Activated CD4-positive, alpha-beta T cell treated with anti-CD3 and anti-CD28 coated beads for 36 hours (primary cell): ENCODE data around the gene AKAP6. TPM values are rescaled to one million over a fixed set of nuclear protein-coding genes. Genes with fewer than 3 reads are reported as not detected.
"Not testable (repeated sequence)": the region's sequence is repeated elsewhere in the genome, so short reads cannot be mapped to it uniquely, and the experiment has no call there.

Experiments used
- ATAC-seq: fragments of 200-7000 bp; cut with Tn5 transposase; one replicate; pipeline ENCODE4 v1.10.0; 2021; ENCODE audit warnings: mild to moderate bottlenecking, moderate library complexity
- CTCF ChIA-PET: fragments of 350-600 bp; sonication (Branson Sonifier 250); formaldehyde crosslinking; loops from one replicate; lab custom pipeline; 2021; ENCODE audit warnings: antibody characterized with exemption; lab: Charles Lee
- POLR2A ChIA-PET: fragments of 350-600 bp; sonication (Branson Sonifier 250); formaldehyde crosslinking; loops from one replicate; lab custom pipeline; 2021; ENCODE audit warnings: antibody characterized with exemption, inconsistent platforms; lab: Charles Lee
- DNase-seq: peaks from one replicate; pipeline ENCODE4 v3.0.0-alpha.2; 2020
- H3K27ac Mint-ChIP-seq: one replicate; pipeline ENCODE4 v1.8.0; 2021; ENCODE audit warnings: mixed read lengths
- H3K27me3 Mint-ChIP-seq: one replicate; pipeline ENCODE4 v1.8.0; 2021; ENCODE audit warnings: mixed read lengths
- H3K36me3 Mint-ChIP-seq: one replicate; pipeline ENCODE4 v1.8.0; 2021; ENCODE audit warnings: low read depth, mixed read lengths
- H3K4me1 Mint-ChIP-seq: one replicate; pipeline ENCODE4 v1.8.0; 2021; ENCODE audit warnings: mixed read lengths
- H3K4me3 Mint-ChIP-seq: one replicate; pipeline ENCODE4 v1.8.0; 2021; ENCODE audit warnings: mild to moderate bottlenecking, moderate library complexity, mixed read lengths
- H3K9me3 Mint-ChIP-seq: one replicate; pipeline ENCODE4 v1.8.0; 2021; ENCODE audit warnings: low read depth, mixed read lengths
- intact Hi-C, 2 experiments: fragments of 100-400 bp; cut with DNase I in 1 of 2; cut with micrococcal nuclease in 1 of 2; formaldehyde crosslinking; loops; one replicate each; pipeline versions ENCODE4 v1.14.2 to v1.15.1; 2022 to 2024; cut with DNase I, micrococcal nuclease
- total RNA-seq, 2 experiments: library from RNA; stranded (reverse); gene quantifications; one replicate each; pipeline ENCODE4 v1.2.3, GENCODE V29; 2021

The AKAP6 gene
- total RNA-seq, 2 experiments from 2014 or later: 1.1 to 2.0 TPM

GRCh38 chr14:32574269-32574668 lies 245.2 kb downstream of the AKAP6 start:
- ATAC-seq (no peak), DNase-seq (no peak)
- Mint-ChIP-seq H3K9me3 (no peaks in the 10 kb centered on the region), H3K27me3 (peaks cover 12% of the 10 kb centered on the region), H3K36me3 (no peaks in the 10 kb centered on the region), H3K4me1 (no peaks in the 10 kb centered on the region), H3K27ac (no peak overlapping the region), H3K4me3 (no peak overlapping the region)
- ChIA-PET POLR2A (no interaction called here), CTCF (no interaction called here)
- intact Hi-C loops: loop anchor here in 1 of 2 experiments (10.0 kb wide), 1 partner anchor 361 kb away; the partner anchor contains the start of gene NPAS3

GRCh38 chr14:32576088-32576795 lies 247.1 kb downstream of the AKAP6 start:
- Mint-ChIP-seq H3K27me3 (peaks cover 12% of the 10 kb centered on the region), H3K27ac (no peak overlapping the region), H3K36me3 (no peaks in the 10 kb centered on the region), H3K9me3 (no peaks in the 10 kb centered on the region), H3K4me1 (no peaks in the 10 kb centered on the region), H3K4me3 (no peak overlapping the region)
- peak; percentile 46 for DNase-seq
- no peak for ATAC-seq
- intact Hi-C loops: loop anchor here (1.0 to 10.0 kb wide), 5 partner anchors 359 to 1747 kb away; partner anchors contain the start of gene NPAS3 (in 1 of the 2)
- CTCF ChIA-PET: interaction anchor here (0.6 to 3.3 kb wide), 11 partner anchors 8 to 1221 kb away, joined by 3 to 19 read pairs (median 3); no protein-coding TSS in a partner anchor
- POLR2A ChIA-PET: no interaction called here

GRCh38 chr14:32576977-32577376 lies 247.9 kb downstream of the AKAP6 start:
- DNase-seq (no peak), ATAC-seq (no peak)
- H3K4me1 Mint-ChIP-seq: no peaks in the 10 kb centered on the region
- H3K27ac Mint-ChIP-seq: no peak overlapping the region
- no peaks in the 10 kb centered on the region for H3K9me3 Mint-ChIP-seq
- POLR2A ChIA-PET: no interaction called here
- peaks cover 12% of the 10 kb centered on the region for H3K27me3 Mint-ChIP-seq
- H3K4me3 Mint-ChIP-seq: no peak overlapping the region
- CTCF ChIA-PET: interaction anchor here (1.0 to 3.3 kb wide), 5 partner anchors 9 to 1216 kb away, joined by 3 to 19 read pairs (median 4); no protein-coding TSS in a partner anchor
- H3K36me3 Mint-ChIP-seq: no peaks in the 10 kb centered on the region
- intact Hi-C loops: loop anchor here (1.0 to 10.0 kb wide), 5 partner anchors 358 to 1746 kb away; partner anchors contain the start of gene NPAS3 (in 1 of the 2)

- Mint-ChIP-seq H3K4me1 (no peaks in the 10 kb centered on the region), H3K4me3 (no peak overlapping the region), H3K27me3 (peaks cover 9% of the 10 kb centered on the region), H3K36me3 (no peaks in the 10 kb centered on the region), H3K27ac (no peak overlapping the region), H3K9me3 (no peaks in the 10 kb centered on the region)
- CTCF ChIA-PET: interaction anchor here (0.6 to 3.3 kb wide), 4 partner anchors 31 to 1644 kb away, joined by 3 to 19 read pairs (median 3); no protein-coding TSS in a partner anchor
- DNase-seq: no peak
- POLR2A ChIA-PET: no interaction called here
- no peak for ATAC-seq
- intact Hi-C loops: loop anchor here (5.0 to 10.0 kb wide), 3 partner anchors 357 to 1724 kb away; partner anchors contain the start of gene NPAS3 (in 1 of the 2)
These were observed 249.1 kb downstream of the AKAP6 start for GRCh38 chr14:32578181-32578580.

- H3K4me1 Mint-ChIP-seq, CTCF ChIA-PET, H3K9me3 Mint-ChIP-seq, DNase-seq, ATAC-seq, H3K27ac Mint-ChIP-seq, H3K4me3 Mint-ChIP-seq, intact Hi-C loops, H3K36me3 Mint-ChIP-seq, POLR2A ChIA-PET, H3K27me3 Mint-ChIP-seq: not testable (repeated sequence)
These were observed 254.3 kb downstream of the AKAP6 start for GRCh38 chr14:32583427-32583826.

GRCh38 chr14:32584079-32584478 lies 255.0 kb downstream of the AKAP6 start:
- Mint-ChIP-seq H3K27me3 (peaks cover 7% of the 10 kb centered on the region), H3K9me3 (no peaks in the 10 kb centered on the region), H3K4me1 (no peaks in the 10 kb centered on the region), H3K36me3 (no peaks in the 10 kb centered on the region), H3K4me3 (no peak overlapping the region), H3K27ac (no peak overlapping the region)
- ChIA-PET POLR2A (no interaction called here), CTCF (interaction anchor here (0.7 kb wide), 1 partner anchor 1691 kb away, joined by 3 read pairs; no protein-coding TSS in a partner anchor)
- DNase-seq (no peak), ATAC-seq (no peak)
- intact Hi-C loops: no loop called here

- intact Hi-C loops: loop anchor here in 1 of 2 experiments (5.0 kb wide), 1 partner anchor 845 kb away; no protein-coding TSS in a partner anchor
- ATAC-seq (no peak), DNase-seq (no peak)
- Mint-ChIP-seq H3K27me3 (peaks cover 7% of the 10 kb centered on the region), H3K27ac (no peak overlapping the region), H3K9me3 (no peaks in the 10 kb centered on the region), H3K36me3 (no peaks in the 10 kb centered on the region), H3K4me3 (no peak overlapping the region), H3K4me1 (no peaks in the 10 kb centered on the region)
- ChIA-PET CTCF (interaction anchor here (1.9 to 2.4 kb wide), 4 partner anchors 7 to 1205 kb away, joined by 4 to 10 read pairs (median 5); no protein-coding TSS in a partner anchor), POLR2A (no interaction called here)
These were observed 258.4 kb downstream of the AKAP6 start for GRCh38 chr14:32587461-32587860.

GRCh38 chr14:32588448-32589320 lies 259.6 kb downstream of the AKAP6 start:
- intact Hi-C loops: loop anchor here in 1 of 2 experiments (5.0 kb wide), 1 partner anchor 844 kb away; no protein-coding TSS in a partner anchor
- Mint-ChIP-seq H3K4me3 (no peak overlapping the region), H3K27me3 (peaks cover 7% of the 10 kb centered on the region), H3K36me3 (no peaks in the 10 kb centered on the region), H3K9me3 (no peaks in the 10 kb centered on the region), H3K27ac (no peak overlapping the region), H3K4me1 (no peaks in the 10 kb centered on the region)
- ChIA-PET CTCF (interaction anchor here (0.7 to 2.4 kb wide), 7 partner anchors 9 to 1204 kb away, joined by 3 to 10 read pairs (median 5); no protein-coding TSS in a partner anchor), POLR2A (no interaction called here)
- no peak for ATAC-seq
- DNase-seq: peak; percentile 11

GRCh38 chr14:32590157-32590556 lies 261.1 kb downstream of the AKAP6 start:
- CTCF ChIA-PET: interaction anchor here (1.0 kb wide), 1 partner anchor 1203 kb away, joined by 3 read pairs; no protein-coding TSS in a partner anchor
- H3K27ac Mint-ChIP-seq: no peak overlapping the region

GRCh38 chr14:32593290-32593942 lies 264.3 kb downstream of the AKAP6 start:
- CTCF ChIA-PET: no interaction called here
- Mint-ChIP-seq H3K27ac (no peak overlapping the region), H3K4me3 (no peak overlapping the region), H3K4me1 (no peaks in the 10 kb centered on the region), H3K9me3 (no peaks in the 10 kb centered on the region), H3K36me3 (no peaks in the 10 kb centered on the region), H3K27me3 (no peaks in the 10 kb centered on the region)
- DNase-seq (no peak), ATAC-seq (no peak)
- POLR2A ChIA-PET: no interaction called here
- intact Hi-C loops: no loop called here

More at GRCh38 chr14:32590157-32590556, 261.1 kb downstream of the AKAP6 start:
- intact Hi-C loops: no loop called here
- POLR2A ChIA-PET: no interaction called here
- no peak for DNase-seq
- peaks cover 7% of the 10 kb centered on the region for H3K27me3 Mint-ChIP-seq
- ATAC-seq: no peak
- H3K36me3 Mint-ChIP-seq: no peaks in the 10 kb centered on the region
- H3K4me1 Mint-ChIP-seq: no peaks in the 10 kb centered on the region
- H3K9me3 Mint-ChIP-seq: no peaks in the 10 kb centered on the region
- no peak overlapping the region for H3K4me3 Mint-ChIP-seq
